ENCODE results near the gene GCLC.

GCLC gene

GRCh38 chr6:53584726-53585125 is 39.8 kb upstream of the GCLC start:
- Histone ChIP-seq H3K27ac (ENCODE audit: low read length) (no peak overlapping the region), H4K20me1 (ENCODE audit: insufficient read depth, low read length) (no peaks in the 10 kb centered on the region), H3K27me3 (ENCODE audit: low read depth, low read length) (no peaks in the 10 kb centered on the region), H3K79me2 (ENCODE audit: low read length) (no peaks in the 10 kb centered on the region), H3K4me2 (ENCODE audit: low read length) (no peak overlapping the region; the same call in 1 of the 2 replicates), H3K4me3 (ENCODE audit: low read length) (no peak overlapping the region), H3K4me1 (ENCODE audit: low read length) (peaks cover 32% of the 10 kb centered on the region), H3K9ac (ENCODE audit: low read length) (no peak overlapping the region), H3K9me3 (ENCODE audit: insufficient read depth, low read length) (no peaks in the 10 kb centered on the region), H3K36me3 (replicated peaks; ENCODE audit: low read depth, low read length) (no peaks in the 10 kb centered on the region), H2AFZ (ENCODE audit: low read depth, low read length) (no peak overlapping the region)
- TF ChIP-seq CTCF (IDR thresholded peaks at IDR 0.05; ENCODE audit: low read depth, low read length) (no peak), EZH2phosphoT487 (IDR thresholded peaks at IDR 0.05; ENCODE audit: low read depth) (no peak)

- no peak overlapping the region for H3K9ac ChIP-seq (ENCODE audit: low read length)
- H3K79me2 ChIP-seq (ENCODE audit: low read length), result no peaks in the 10 kb centered on the region
- peak overlapping the region; percentile 14; the same call in 1 of the 2 replicates for H3K4me2 ChIP-seq (ENCODE audit: low read length)
- no peaks in the 10 kb centered on the region for H4K20me1 ChIP-seq (ENCODE audit: insufficient read depth, low read length)
- no peak overlapping the region for H3K27ac ChIP-seq (ENCODE audit: low read length)
- no peak overlapping the region for H2AFZ ChIP-seq (ENCODE audit: low read depth, low read length)
- no peaks in the 10 kb centered on the region for H3K9me3 ChIP-seq (ENCODE audit: insufficient read depth, low read length)
- H3K27me3 ChIP-seq (ENCODE audit: low read depth, low read length), result no peaks in the 10 kb centered on the region
- peaks cover 32% of the 10 kb centered on the region for H3K4me1 ChIP-seq (ENCODE audit: low read length)
- no peaks in the 10 kb centered on the region for H3K36me3 ChIP-seq (replicated peaks; ENCODE audit: low read depth, low read length)
- no peak overlapping the region for H3K4me3 ChIP-seq (ENCODE audit: low read length)
- TF ChIP-seq CTCF (IDR thresholded peaks at IDR 0.05; ENCODE audit: low read depth, low read length) (no peak), EZH2phosphoT487 (IDR thresholded peaks at IDR 0.05; ENCODE audit: low read depth) (no peak)
Measured at GRCh38 chr6:53583451-53583850, 38.5 kb upstream of the GCLC start.

- TF ChIP-seq EZH2phosphoT487 (IDR thresholded peaks at IDR 0.05; ENCODE audit: low read depth) (no peak), CTCF (IDR thresholded peaks at IDR 0.05; ENCODE audit: low read depth, low read length) (no peak)
- Histone ChIP-seq H3K27me3 (ENCODE audit: low read depth, low read length) (no peaks in the 10 kb centered on the region), H4K20me1 (ENCODE audit: insufficient read depth, low read length) (no peaks in the 10 kb centered on the region), H3K36me3 (replicated peaks; ENCODE audit: low read depth, low read length) (no peaks in the 10 kb centered on the region), H3K9ac (ENCODE audit: low read length) (no peak overlapping the region), H3K79me2 (ENCODE audit: low read length) (no peaks in the 10 kb centered on the region), H2AFZ (ENCODE audit: low read depth, low read length) (no peak overlapping the region), H3K4me1 (ENCODE audit: low read length) (peaks cover 32% of the 10 kb centered on the region), H3K9me3 (ENCODE audit: insufficient read depth, low read length) (no peaks in the 10 kb centered on the region), H3K4me3 (ENCODE audit: low read length) (no peak overlapping the region), H3K4me2 (ENCODE audit: low read length) (peak overlapping the region; percentile 14), H3K27ac (ENCODE audit: low read length) (no peak overlapping the region)
Measured at GRCh38 chr6:53582963-53583362, 38.1 kb upstream of the GCLC start.

- Histone ChIP-seq H3K9ac (ENCODE audit: low read length) (no peak overlapping the region), H3K9me3 (ENCODE audit: insufficient read depth, low read length) (no peaks in the 10 kb centered on the region), H3K27ac (ENCODE audit: low read length) (no peak overlapping the region), H4K20me1 (ENCODE audit: insufficient read depth, low read length) (no peaks in the 10 kb centered on the region), H3K4me3 (ENCODE audit: low read length) (no peak overlapping the region), H3K4me1 (ENCODE audit: low read length) (peaks cover 32% of the 10 kb centered on the region), H3K4me2 (ENCODE audit: low read length) (no peak overlapping the region), H3K36me3 (replicated peaks; ENCODE audit: low read depth, low read length) (no peaks in the 10 kb centered on the region), H2AFZ (ENCODE audit: low read depth, low read length) (no peak overlapping the region), H3K79me2 (ENCODE audit: low read length) (no peaks in the 10 kb centered on the region), H3K27me3 (ENCODE audit: low read depth, low read length) (no peaks in the 10 kb centered on the region)
- TF ChIP-seq CTCF (IDR thresholded peaks at IDR 0.05; ENCODE audit: low read depth, low read length) (no peak), EZH2phosphoT487 (IDR thresholded peaks at IDR 0.05; ENCODE audit: low read depth) (no peak)
Measured at GRCh38 chr6:53581856-53582255, 37.0 kb upstream of the GCLC start.
